Progenitor cell of endocrine pancreas (in vitro differentiated cells): ENCODE measurements around the gene RTN4. TPM values are rescaled to one million over a fixed set of nuclear protein-coding genes. Genes with fewer than 3 reads are reported as not detected.

Source experiments
- DNase-seq: peaks from one replicate; pipeline ENCODE4 v3.0.0; 2021; ENCODE audit warnings: low spot score; ENCODE audit not compliant: unreplicated experiment
- H3K27ac Mint-ChIP-seq: 2 replicates; pipeline ENCODE4 v1.8.0; 2021; ENCODE audit warnings: mild to moderate bottlenecking, moderate library complexity, mixed read lengths
- H3K27me3 Mint-ChIP-seq: 2 replicates; pipeline ENCODE4 v1.8.0; 2021; ENCODE audit warnings: mixed read lengths
- H3K36me3 Mint-ChIP-seq: 2 replicates; pipeline ENCODE4 v1.8.0; 2022; ENCODE audit warnings: mixed read lengths; ENCODE audit not compliant: insufficient read depth
- H3K4me1 Mint-ChIP-seq: 2 replicates; pipeline ENCODE4 v1.8.0; 2021; ENCODE audit warnings: low read depth, mixed read lengths
- H3K4me3 Mint-ChIP-seq: 2 replicates; pipeline ENCODE4 v1.8.0; 2021; ENCODE audit warnings: low read depth, mild to moderate bottlenecking, moderate library complexity, mixed read lengths
- H3K9me3 Mint-ChIP-seq: 2 replicates; pipeline ENCODE4 v1.8.0; 2021; ENCODE audit warnings: low read depth, mixed read lengths
- CTCF ChIP-seq: fragments of 200-600 bp; sonication (generic); IDR thresholded peaks from one replicate; pipeline ENCODE4 v1.5.0; 2021; ENCODE audit warnings: antibody characterized with exemption, mild to moderate bottlenecking; ENCODE audit not compliant: unreplicated experiment
- total RNA-seq: library from RNA; stranded (reverse); gene quantifications from 2 replicates; pipeline ENCODE4 v1.2.1, GENCODE V29; 2021

Gene RTN4
- total RNA-seq, 1 donor from 2014 or later: 246 TPM

- no peaks in the 10 kb centered on the region for H3K27me3 Mint-ChIP-seq
- no peak overlapping the region for H3K27ac Mint-ChIP-seq
- H3K4me1 Mint-ChIP-seq: peaks cover 50% of the 10 kb centered on the region
These were observed 46.3 kb downstream of the RTN4 start for GRCh38 chr2:55003706-55004639.

GRCh38 chr2:55001716-55002115 is 48.5 kb downstream of the RTN4 start:
- TF ChIP-seq CTCF: no peak
- H3K9me3 Mint-ChIP-seq: no peaks in the 10 kb centered on the region
- no peak for DNase-seq
- no peak overlapping the region for H3K27ac Mint-ChIP-seq
- H3K36me3 Mint-ChIP-seq: no peaks in the 10 kb centered on the region
- H3K4me1 Mint-ChIP-seq: peaks cover 47% of the 10 kb centered on the region
- H3K4me3 Mint-ChIP-seq: no peak overlapping the region
- H3K27me3 Mint-ChIP-seq: no peaks in the 10 kb centered on the region

More at GRCh38 chr2:55003706-55004639, 46.3 kb downstream of the RTN4 start:
- no peak overlapping the region for H3K4me3 Mint-ChIP-seq
- H3K36me3 Mint-ChIP-seq: no peaks in the 10 kb centered on the region
- DNase-seq: no peak
- TF ChIP-seq CTCF: no peak
- H3K9me3 Mint-ChIP-seq: no peaks in the 10 kb centered on the region

- peaks cover 44% of the 10 kb centered on the region for H3K4me1 Mint-ChIP-seq
- no peaks in the 10 kb centered on the region for H3K9me3 Mint-ChIP-seq
- no peak for DNase-seq
- TF ChIP-seq CTCF: no peak
- no peaks in the 10 kb centered on the region for H3K36me3 Mint-ChIP-seq
- H3K27me3 Mint-ChIP-seq: no peaks in the 10 kb centered on the region
- H3K27ac Mint-ChIP-seq: no peak overlapping the region
- H3K4me3 Mint-ChIP-seq: no peak overlapping the region
These were observed 49.9 kb downstream of the RTN4 start for GRCh38 chr2:55000341-55000740.

- no peak overlapping the region for H3K4me3 Mint-ChIP-seq
- no peak for TF ChIP-seq CTCF
- no peaks in the 10 kb centered on the region for H3K9me3 Mint-ChIP-seq
- peaks cover 38% of the 10 kb centered on the region for H3K4me1 Mint-ChIP-seq
- no peaks in the 10 kb centered on the region for H3K36me3 Mint-ChIP-seq
- no peaks in the 10 kb centered on the region for H3K27me3 Mint-ChIP-seq
- no peak overlapping the region for H3K27ac Mint-ChIP-seq
- DNase-seq: no peak
These were observed 51.1 kb downstream of the RTN4 start for GRCh38 chr2:54999182-54999581.

GRCh38 chr2:54997826-54998225 is 52.4 kb downstream of the RTN4 start:
- Mint-ChIP-seq H3K9me3 (no peaks in the 10 kb centered on the region), H3K4me1 (peaks cover 32% of the 10 kb centered on the region), H3K36me3 (no peaks in the 10 kb centered on the region), H3K27me3 (no peaks in the 10 kb centered on the region), H3K4me3 (no peak overlapping the region), H3K27ac (peak overlapping the region; percentile 51)
- no peak for TF ChIP-seq CTCF
- no peak for DNase-seq
